K562 (cell line): Measurements from ENCODE around the gene PDZRN3. TPM values are rescaled to one million over a fixed set of nuclear protein-coding genes. Genes with fewer than 3 reads are reported as not detected.

ENCODE experiments used
- RBM22 ChIP-seq: fragments of 200-400 bp; formaldehyde crosslinking; IDR thresholded peaks from 2 replicates; pipeline ENCODE4 v1.6.1; 2018; ENCODE audit warnings: low read length, low read depth; ENCODE audit not compliant: poor library complexity, severe bottlenecking
- TEAD4 ChIP-seq, 2 experiments: sonication (generic) in 1 of 2; formaldehyde crosslinking in 1 of 2; IDR thresholded peaks; 2 replicates each; pipeline versions ENCODE4 v1.6.1 to v1.8.0; 2012 to 2022; ENCODE audit warnings: borderline replicate concordance in 1 of 2, inconsistent platforms in 1 of 2, low read length in 1 of 2, mild to moderate bottlenecking in 1 of 2, missing genetic modification reagents in 1 of 2
- polyA plus RNA-seq, 8 experiments: library from polyadenylated mRNA; depleted of rRNA in 4 of 8; stranded (reverse) in 5 of 8; unstranded in 3 of 8; fragments of >200 nt; fragmentation: Nextera tagmentation in 2 of 8; fragmentation: Illumina TruSeq in 1 of 8; extraction: Ambion mirVana in 2 of 8; extraction: Trizol in 1 of 8; gene quantifications; 2 replicates each; pipeline versions ENCODE4 v1.2.1 to v1.2.3, GENCODE V29; 2011 to 2014; ENCODE audit warnings: inconsistent platforms in 1 of 8, missing spikeins in 1 of 8
- total RNA-seq, 7 experiments: library from RNA; depleted of rRNA in 6 of 7; stranded (reverse); fragments of >200 nt in 6 of 7; fragmentation: Illumina TruSeq in 2 of 7; extraction: Trizol in 2 of 7; gene quantifications; 2 replicates each; pipeline versions ENCODE4 v1.2.1 to v1.2.3, GENCODE V29; 2011 to 2021; ENCODE audit warnings: low replicate concordance in 1 of 7
- TF ChIP-seq, protein P1 (sequence below), 2 experiments: fragments of 450-650 bp in 1 of 2; sonication (generic) in 1 of 2; formaldehyde crosslinking in 1 of 2; IDR thresholded peaks; 2 replicates each; pipeline versions ENCODE4 v1.7.1 to v1.9.0; 2016 to 2022; ENCODE audit warnings: inconsistent platforms in 1 of 2, mild to moderate bottlenecking in 1 of 2, missing genetic modification reagents in 1 of 2

PDZRN3 gene
- total and polyA plus RNA-seq, 9 of the 15 experiments (the other 6 are each of a cell fraction or from before 2014, with no cell fraction given): 0.16 TPM; not detected in 8

DNA sequence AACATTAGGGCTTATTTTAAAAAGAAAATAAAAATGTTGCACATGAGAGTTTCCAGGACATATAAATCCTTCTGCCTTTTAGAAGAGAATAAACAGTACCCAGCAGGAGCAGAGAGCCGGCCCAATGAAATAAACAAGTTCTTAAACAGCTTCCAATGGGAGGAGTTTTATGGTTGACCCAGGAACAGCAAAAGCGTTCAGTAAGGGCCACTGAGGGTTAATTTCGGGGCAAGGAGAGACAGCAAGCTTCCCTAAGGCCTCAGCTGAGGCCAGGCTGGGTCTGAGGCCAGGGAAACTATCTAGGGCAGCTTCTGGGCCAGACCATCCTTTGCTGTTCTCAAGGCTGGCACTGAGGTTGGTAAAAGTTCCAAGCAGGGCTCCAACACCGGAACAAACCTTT is 3.4 kb downstream of the PDZRN3 start (continued):
- TF ChIP-seq RBM22: no peak
- TF ChIP-seq TEAD4 (IDR thresholded peaks at IDR 0.05; ENCODE audit: low read length): no peak
- no peak for TF ChIP-seq TEAD4 (CRISPR knock-in tag; IDR thresholded peaks at IDR 0.05; ENCODE audit: borderline replicate concordance)
- TF ChIP-seq, protein P1, sequence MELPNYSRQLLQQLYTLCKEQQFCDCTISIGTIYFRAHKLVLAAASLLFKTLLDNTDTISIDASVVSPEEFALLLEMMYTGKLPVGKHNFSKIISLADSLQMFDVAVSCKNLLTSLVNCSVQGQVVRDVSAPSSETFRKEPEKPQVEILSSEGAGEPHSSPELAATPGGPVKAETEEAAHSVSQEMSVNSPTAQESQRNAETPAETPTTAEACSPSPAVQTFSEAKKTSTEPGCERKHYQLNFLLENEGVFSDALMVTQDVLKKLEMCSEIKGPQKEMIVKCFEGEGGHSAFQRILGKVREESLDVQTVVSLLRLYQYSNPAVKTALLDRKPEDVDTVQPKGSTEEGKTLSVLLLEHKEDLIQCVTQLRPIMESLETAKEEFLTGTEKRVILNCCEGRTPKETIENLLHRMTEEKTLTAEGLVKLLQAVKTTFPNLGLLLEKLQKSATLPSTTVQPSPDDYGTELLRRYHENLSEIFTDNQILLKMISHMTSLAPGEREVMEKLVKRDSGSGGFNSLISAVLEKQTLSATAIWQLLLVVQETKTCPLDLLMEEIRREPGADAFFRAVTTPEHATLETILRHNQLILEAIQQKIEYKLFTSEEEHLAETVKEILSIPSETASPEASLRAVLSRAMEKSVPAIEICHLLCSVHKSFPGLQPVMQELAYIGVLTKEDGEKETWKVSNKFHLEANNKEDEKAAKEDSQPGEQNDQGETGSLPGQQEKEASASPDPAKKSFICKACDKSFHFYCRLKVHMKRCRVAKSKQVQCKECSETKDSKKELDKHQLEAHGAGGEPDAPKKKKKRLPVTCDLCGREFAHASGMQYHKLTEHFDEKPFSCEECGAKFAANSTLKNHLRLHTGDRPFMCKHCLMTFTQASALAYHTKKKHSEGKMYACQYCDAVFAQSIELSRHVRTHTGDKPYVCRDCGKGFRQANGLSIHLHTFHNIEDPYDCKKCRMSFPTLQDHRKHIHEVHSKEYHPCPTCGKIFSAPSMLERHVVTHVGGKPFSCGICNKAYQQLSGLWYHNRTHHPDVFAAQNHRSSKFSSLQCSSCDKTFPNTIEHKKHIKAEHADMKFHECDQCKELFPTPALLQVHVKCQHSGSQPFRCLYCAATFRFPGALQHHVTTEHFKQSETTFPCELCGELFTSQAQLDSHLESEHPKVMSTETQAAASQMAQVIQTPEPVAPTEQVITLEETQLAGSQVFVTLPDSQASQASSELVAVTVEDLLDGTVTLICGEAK (IDR thresholded peaks at IDR 0.05): no peak
- TF ChIP-seq, protein P1 (CRISPR knock-in tag; IDR thresholded peaks at IDR 0.05): no peak
